GM21737 (cell line): Measurements from ENCODE around the gene UPF3A.

Experiments
- ATAC-seq: cut with Tn5 transposase; IDR thresholded peaks from one replicate; pipeline ENCODE4 v1.9.1; 2021; ENCODE audit warnings: mild to moderate bottlenecking, moderate library complexity; ENCODE audit not compliant: unreplicated experiment

The UPF3A gene

DNA sequence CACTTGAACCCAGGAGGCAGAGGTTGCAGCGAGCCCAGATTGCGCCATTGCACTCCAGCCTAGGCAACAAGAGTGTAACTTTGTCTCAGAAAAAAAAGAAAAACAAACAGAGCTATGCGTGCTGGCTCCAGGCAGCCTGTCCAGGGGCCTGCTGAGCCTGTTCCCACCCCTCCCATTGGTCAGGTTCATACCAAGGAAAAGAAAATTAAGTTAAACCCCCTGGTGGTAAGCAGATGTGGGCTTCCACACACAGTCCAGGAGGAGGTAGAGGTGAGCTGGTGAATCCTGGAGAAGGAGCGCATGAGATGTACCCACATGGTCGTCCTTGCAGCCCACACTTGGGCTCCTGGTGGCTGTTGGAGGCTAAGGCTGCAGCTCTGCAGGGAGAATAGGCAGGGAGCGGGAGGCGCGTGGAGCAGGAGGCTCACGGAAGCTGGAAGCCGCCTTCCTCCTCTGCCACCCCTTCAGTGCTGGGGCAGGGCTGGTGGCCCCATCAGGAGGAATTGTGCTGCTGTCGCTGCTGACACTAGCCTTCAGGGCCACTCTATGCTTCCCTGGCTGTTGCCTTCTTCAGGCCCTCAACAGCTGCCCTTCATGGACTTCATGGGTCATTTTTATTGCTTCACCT lies 22.4 kb downstream of the UPF3A start:
- no peak for ATAC-seq

- ATAC-seq: no peak
Measured at GRCh38 chr13:114304346-114305034, 23.1 kb downstream of the UPF3A start.

DNA sequence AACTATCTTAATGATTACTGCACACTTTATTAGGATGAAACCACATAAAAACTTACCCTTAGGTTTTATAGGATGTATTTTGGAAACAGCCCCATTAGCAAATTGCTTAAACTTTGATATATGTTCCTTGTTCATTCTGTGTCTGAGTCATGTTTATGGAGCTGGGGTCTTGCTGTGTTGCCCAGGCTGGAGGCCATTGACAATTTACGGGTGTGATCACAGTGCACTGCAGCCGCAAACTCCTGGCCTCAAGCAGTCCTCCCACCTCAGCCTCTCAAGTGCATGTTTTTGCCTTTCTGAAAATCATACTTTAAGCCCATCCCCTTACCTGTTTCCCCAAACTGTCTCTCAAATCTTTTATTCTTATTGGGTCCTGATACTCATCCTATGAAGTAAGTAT lies 27.7 kb downstream of the UPF3A start:
- ATAC-seq: no peak

- no peak for ATAC-seq
Measured at GRCh38 chr13:114309806-114310410, 28.5 kb downstream of the UPF3A start.

DNA sequence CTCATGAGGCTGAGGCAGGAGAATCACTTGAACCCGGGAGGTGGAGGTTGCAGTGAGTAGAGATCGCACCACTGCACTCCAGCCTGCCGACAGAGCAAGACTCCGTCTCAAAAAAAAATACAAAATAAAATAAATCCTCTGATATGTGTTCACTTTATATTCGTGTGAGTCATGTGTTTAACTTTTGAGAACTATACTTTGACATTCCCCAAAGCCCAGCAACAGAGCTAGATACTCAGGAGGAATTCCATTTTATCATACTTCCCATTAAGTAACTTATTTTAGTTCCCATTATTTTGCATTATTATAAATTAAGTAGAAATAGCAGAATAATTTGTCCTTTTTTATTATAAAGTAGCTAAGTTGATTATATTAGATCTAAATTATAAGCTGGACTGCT lies 29.6 kb downstream of the UPF3A start:
- no peak for ATAC-seq

GRCh38 chr13:114311387-114311786 lies 30.0 kb downstream of the UPF3A start:
- ATAC-seq: no peak

DNA sequence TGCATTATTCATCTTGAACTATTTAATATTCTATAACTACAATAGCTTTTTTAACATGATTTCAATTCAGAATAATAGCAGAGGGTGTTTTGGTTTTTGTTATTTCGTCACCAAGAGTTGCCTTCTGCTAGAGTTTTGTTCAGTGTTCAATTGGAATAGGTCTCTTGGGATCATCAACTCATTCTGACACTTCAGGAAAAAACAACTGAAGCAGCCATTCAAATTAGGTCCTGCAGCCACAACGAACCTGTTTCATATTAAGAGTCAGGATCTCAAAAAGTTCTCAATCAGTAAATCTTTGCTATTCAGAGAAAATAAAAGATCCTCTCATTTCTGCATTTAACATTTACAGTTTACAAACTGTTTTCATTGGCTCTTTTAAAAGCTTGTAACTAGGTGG lies 30.5 kb downstream of the UPF3A start:
- no peak for ATAC-seq

- no peak for ATAC-seq
Measured at GRCh38 chr13:114313061-114313860, 31.9 kb downstream of the UPF3A start.

DNA sequence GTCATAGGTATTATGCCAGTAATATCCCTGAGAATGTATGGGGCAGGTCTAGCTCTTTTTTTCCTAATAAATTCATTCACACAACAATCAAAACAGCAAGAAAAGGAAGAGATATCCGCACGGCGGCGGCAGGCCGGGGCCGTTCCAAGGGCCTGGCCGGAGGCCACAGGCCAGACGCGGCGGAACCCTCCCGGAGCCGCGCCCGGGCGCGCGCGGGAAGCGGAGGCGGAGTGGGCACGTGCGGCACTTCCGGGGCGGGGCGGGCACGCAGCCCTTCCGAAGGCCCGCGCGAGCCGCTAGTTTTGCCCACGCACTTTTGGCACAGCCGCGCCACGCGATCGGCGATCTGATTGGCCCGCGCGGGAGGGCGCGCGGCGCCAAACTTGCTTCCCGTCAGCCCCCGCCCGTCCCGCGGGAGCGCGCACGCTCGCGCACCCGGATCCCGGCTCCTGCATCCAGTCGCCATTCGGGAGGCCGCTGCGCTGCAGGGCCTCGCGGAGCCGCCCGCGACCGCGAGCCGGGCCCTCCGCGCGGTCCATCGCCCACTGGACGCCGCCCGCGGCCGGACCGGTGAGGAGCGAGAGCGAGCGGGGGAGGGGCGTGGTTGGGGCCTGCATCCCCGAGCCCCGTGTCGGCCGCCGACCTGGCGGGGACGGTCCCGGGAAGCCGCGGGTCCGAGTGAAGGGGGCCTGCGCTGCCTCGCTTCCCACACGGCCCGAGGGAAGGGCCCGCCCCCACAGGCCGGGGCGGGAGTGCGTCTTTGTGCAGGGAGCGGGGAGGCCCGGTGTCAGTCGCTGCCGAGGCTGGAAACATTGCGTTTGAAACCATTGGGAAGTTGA lies 32.9 kb downstream of the UPF3A start, which contains the start of gene CHAMP1:
Gene CHAMP1, plus strand, starts transcription at position 430 of the 839 bp plus-strand sequence. CDS start 9,340 bp downstream, outside the sequence.
- ATAC-seq: peak; percentile 79

DNA sequence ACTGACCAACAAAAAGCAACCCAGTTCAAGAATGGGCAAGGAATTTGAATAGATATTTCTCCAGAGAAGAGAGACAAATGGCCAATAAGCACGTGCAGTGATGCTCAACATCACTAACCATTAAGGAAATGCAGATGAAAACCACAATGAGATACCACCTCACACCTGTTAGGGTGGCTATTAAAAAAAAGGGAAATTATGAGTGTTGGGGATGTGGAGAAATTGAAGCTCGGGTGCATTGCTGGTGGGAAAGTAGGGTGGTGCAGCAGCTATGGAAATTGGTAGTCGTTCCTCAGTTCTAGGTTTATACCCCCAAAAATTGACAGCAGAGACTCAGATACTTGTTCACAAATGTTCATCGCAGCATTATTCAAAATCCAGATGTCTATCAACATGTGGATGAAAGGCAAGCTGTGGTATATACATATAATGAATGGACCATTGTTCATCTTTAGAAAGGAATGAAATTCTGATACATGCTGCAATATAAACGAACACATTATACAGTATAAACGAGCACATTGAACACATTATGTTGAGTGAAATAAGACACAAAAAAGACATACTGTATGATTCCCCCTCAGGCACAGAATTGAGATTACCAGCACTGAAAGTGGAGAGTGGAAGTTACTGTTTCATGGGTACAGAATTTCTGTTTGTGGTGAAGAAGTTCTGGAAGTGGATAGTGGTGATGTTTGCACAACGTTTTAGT lies 33.8 kb downstream of the UPF3A start:
- no peak for ATAC-seq

DNA sequence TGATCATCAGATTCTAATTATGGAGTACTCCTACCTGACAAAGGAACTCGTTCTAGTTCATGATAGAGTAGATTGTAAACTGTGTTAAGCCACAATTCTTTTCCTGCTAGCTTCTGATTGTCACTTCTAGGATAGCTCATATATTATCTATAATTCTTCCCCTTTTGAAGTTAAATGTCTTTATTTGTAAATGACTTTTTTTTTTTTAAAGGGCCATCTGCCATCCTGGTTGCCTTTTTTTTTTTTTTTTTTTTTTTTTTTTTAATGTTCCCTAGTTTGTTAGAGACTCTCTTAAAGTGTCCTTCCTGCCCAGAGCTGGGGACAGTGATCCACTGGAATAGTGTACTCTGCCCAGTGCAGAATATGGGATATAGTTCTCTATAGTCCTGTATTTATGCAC lies 37.2 kb downstream of the UPF3A start:
- no peak for ATAC-seq

DNA sequence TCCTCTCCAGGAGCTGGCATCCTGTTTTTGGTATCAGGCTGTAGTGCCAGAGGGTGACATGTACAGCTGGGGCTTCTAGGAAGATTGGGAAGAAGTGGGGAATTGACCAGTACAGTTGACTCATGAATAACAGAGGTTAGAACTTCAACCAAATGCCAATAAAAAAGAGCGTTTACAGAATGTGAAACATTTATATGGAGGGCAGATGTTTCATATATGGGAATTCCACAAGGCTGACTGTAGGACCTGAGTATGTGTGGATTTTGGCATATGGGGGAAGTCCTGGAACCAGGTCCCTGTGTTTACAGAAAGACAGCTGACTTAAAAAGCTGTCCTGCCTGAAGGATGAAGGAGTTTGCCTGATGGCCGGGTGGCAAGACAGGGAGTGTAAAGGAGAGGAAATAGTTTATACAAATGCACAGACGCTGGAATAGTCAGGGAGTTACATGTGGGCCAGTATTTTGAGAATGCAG lies 38.1 kb downstream of the UPF3A start:
- ATAC-seq: no peak

DNA sequence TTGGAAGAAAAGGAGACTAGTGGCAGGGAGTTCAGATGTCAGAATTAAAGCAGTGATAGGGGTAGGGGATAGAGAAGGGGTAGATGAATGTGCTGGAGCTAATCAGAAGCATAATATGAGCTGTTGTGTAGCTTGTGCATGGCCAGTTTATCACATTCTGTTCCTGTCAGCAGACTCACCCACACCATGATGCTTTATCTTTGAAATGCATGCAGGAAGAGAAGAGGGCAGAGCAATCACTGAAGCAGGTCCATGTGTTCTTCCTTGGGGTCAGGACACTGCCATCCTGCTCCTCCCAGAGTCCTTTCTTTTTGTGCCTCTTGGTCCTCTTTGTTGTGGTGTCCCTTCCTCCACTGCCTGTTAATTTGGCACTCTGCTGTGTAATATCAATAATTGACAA lies 38.7 kb downstream of the UPF3A start:
- no peak for ATAC-seq

- ATAC-seq: no peak
Measured at GRCh38 chr13:114321256-114321655, 39.9 kb downstream of the UPF3A start.

- no peak for ATAC-seq
Measured at GRCh38 chr13:114323349-114323748, 41.9 kb downstream of the UPF3A start.

- ATAC-seq: no peak
Measured at GRCh38 chr13:114324334-114324733, 42.9 kb downstream of the UPF3A start.

GRCh38 chr13:114325729-114326128 lies 44.3 kb downstream of the UPF3A start:
- ATAC-seq: no peak

DNA sequence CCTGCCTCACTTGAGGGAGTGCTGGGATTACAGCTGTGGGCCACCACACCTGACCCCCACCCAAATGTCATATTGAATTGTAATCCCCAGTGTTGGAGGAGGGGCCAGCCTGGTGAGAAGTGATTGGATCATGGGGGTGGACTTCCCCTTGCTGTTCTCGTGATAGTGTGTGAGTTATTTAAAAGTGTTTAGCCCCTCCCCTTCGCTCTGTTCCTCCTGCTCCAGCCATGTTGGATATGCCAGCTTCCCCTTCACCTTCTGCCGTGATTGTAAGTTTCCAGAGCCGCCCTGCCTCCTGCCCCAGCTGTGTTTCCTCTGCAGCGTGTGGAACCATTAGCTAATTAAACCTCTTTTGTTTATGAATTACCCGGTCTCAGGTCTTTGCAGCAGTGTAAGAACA lies 46.6 kb downstream of the UPF3A start:
- ATAC-seq: no peak

- no peak for ATAC-seq
Measured at GRCh38 chr13:114328595-114328994, 47.2 kb downstream of the UPF3A start.

DNA sequence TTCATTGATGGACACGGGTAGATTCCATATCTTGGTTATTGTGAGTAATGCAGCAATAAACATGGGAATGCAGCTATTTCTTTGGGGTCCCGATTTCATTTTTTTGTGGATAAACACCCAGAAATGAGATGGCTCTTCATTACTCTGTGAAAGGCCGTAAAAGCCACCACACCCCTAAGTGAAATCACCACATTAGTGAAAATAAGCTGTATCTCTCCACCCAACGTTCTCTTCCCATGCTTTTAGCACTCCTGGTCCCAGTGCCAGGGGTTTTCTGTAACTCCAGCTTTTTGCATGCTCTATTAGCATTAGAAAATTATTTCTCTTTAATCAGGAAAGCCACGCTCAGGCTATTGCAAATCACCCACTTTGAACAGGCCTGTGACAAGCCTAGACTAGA lies 48.7 kb downstream of the UPF3A start:
- no peak for ATAC-seq
